ENCODE measurements around the gene SLC38A9.

DNA sequence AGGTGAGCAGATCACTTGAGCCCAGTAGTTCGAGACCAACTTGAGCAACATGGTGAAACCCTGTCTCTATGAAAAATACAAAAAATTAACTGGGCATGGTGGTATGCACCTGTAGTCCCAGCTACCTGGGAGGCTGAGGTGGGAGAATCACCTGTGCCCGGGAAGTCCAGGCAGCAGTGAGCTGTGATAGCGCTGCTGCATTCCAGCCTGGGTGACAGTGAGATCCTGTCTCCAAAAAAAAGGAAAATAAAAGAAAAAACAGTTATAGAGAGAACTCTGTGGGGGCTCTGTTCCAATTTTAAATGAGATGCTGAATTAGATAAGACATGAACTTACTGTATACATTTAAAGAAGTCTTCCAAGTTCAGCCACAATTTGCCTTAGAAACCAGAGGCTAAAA is 44.2 kb downstream of the SLC38A9 start:
- TF ChIP-seq POLR2A (IDR thresholded peaks at IDR 0.05), result no peak
- TF ChIP-seq, protein P1, sequence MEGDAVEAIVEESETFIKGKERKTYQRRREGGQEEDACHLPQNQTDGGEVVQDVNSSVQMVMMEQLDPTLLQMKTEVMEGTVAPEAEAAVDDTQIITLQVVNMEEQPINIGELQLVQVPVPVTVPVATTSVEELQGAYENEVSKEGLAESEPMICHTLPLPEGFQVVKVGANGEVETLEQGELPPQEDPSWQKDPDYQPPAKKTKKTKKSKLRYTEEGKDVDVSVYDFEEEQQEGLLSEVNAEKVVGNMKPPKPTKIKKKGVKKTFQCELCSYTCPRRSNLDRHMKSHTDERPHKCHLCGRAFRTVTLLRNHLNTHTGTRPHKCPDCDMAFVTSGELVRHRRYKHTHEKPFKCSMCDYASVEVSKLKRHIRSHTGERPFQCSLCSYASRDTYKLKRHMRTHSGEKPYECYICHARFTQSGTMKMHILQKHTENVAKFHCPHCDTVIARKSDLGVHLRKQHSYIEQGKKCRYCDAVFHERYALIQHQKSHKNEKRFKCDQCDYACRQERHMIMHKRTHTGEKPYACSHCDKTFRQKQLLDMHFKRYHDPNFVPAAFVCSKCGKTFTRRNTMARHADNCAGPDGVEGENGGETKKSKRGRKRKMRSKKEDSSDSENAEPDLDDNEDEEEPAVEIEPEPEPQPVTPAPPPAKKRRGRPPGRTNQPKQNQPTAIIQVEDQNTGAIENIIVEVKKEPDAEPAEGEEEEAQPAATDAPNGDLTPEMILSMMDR (IDR thresholded peaks at IDR 0.05), result no peak

Measured in lower leg skin (tissue), 3 donors.